Progenitor cell of endocrine pancreas (in vitro differentiated cells): ENCODE results near the gene TMEM143. TPM values are rescaled to one million over a fixed set of nuclear protein-coding genes. Genes with fewer than 3 reads are reported as not detected.

ENCODE experiments used
- DNase-seq: peaks from one replicate; pipeline ENCODE4 v3.0.0; 2021; ENCODE audit warnings: low spot score; ENCODE audit not compliant: unreplicated experiment
- H3K27ac Mint-ChIP-seq: 2 replicates; pipeline ENCODE4 v1.8.0; 2021; ENCODE audit warnings: mild to moderate bottlenecking, moderate library complexity, mixed read lengths
- H3K27me3 Mint-ChIP-seq: 2 replicates; pipeline ENCODE4 v1.8.0; 2021; ENCODE audit warnings: mixed read lengths
- H3K36me3 Mint-ChIP-seq: 2 replicates; pipeline ENCODE4 v1.8.0; 2022; ENCODE audit warnings: mixed read lengths; ENCODE audit not compliant: insufficient read depth
- H3K4me1 Mint-ChIP-seq: 2 replicates; pipeline ENCODE4 v1.8.0; 2021; ENCODE audit warnings: low read depth, mixed read lengths
- H3K4me3 Mint-ChIP-seq: 2 replicates; pipeline ENCODE4 v1.8.0; 2021; ENCODE audit warnings: low read depth, mild to moderate bottlenecking, moderate library complexity, mixed read lengths
- H3K9me3 Mint-ChIP-seq: 2 replicates; pipeline ENCODE4 v1.8.0; 2021; ENCODE audit warnings: low read depth, mixed read lengths
- CTCF ChIP-seq: fragments of 200-600 bp; sonication (generic); IDR thresholded peaks from one replicate; pipeline ENCODE4 v1.5.0; 2021; ENCODE audit warnings: antibody characterized with exemption, mild to moderate bottlenecking; ENCODE audit not compliant: unreplicated experiment
- total RNA-seq: library from RNA; stranded (reverse); gene quantifications from 2 replicates; pipeline ENCODE4 v1.2.1, GENCODE V29; 2021

TMEM143 gene
- total RNA-seq, 1 donor from 2014 or later = 9.5 TPM

GRCh38 chr19:48396824-48397176 is 33.1 kb upstream of the TMEM143 start:
- Mint-ChIP-seq H3K4me1 (peaks cover 5% of the 10 kb centered on the region), H3K36me3 (no peaks in the 10 kb centered on the region), H3K4me3 (no peak overlapping the region), H3K27me3 (peaks cover 58% of the 10 kb centered on the region), H3K27ac (no peak overlapping the region), H3K9me3 (peaks cover 2% of the 10 kb centered on the region)
- no peak for DNase-seq
- TF ChIP-seq CTCF = no peak

GRCh38 chr19:48396016-48396823 is 32.5 kb upstream of the TMEM143 start:
- no peak for TF ChIP-seq CTCF
- H3K27me3 Mint-ChIP-seq = peaks cover 60% of the 10 kb centered on the region
- peaks cover 7% of the 10 kb centered on the region for H3K4me1 Mint-ChIP-seq
- H3K9me3 Mint-ChIP-seq = peaks cover 2% of the 10 kb centered on the region
- no peaks in the 10 kb centered on the region for H3K36me3 Mint-ChIP-seq
- H3K4me3 Mint-ChIP-seq = no peak overlapping the region
- no peak for DNase-seq
- no peak overlapping the region for H3K27ac Mint-ChIP-seq

GRCh38 chr19:48395499-48395898 is 31.8 kb upstream of the TMEM143 start:
- no peaks in the 10 kb centered on the region for H3K36me3 Mint-ChIP-seq
- H3K4me1 Mint-ChIP-seq = peaks cover 7% of the 10 kb centered on the region
- peaks cover 60% of the 10 kb centered on the region for H3K27me3 Mint-ChIP-seq
- H3K9me3 Mint-ChIP-seq = peaks cover 2% of the 10 kb centered on the region
- no peak for DNase-seq
- TF ChIP-seq CTCF = no peak
- no peak overlapping the region for H3K27ac Mint-ChIP-seq
- H3K4me3 Mint-ChIP-seq = no peak overlapping the region

- Mint-ChIP-seq H3K4me1 (peaks cover 8% of the 10 kb centered on the region), H3K27ac (no peak overlapping the region), H3K9me3 (peaks cover 2% of the 10 kb centered on the region), H3K4me3 (no peak overlapping the region), H3K27me3 (peaks cover 60% of the 10 kb centered on the region), H3K36me3 (no peaks in the 10 kb centered on the region)
- no peak for TF ChIP-seq CTCF
- no peak for DNase-seq
These were observed 31.4 kb upstream of the TMEM143 start for GRCh38 chr19:48395170-48395455.

GRCh38 chr19:48394331-48395169 is 30.8 kb upstream of the TMEM143 start:
- DNase-seq = no peak
- H3K9me3 Mint-ChIP-seq = peaks cover 2% of the 10 kb centered on the region
- H3K27me3 Mint-ChIP-seq = peaks cover 59% of the 10 kb centered on the region
- no peak for TF ChIP-seq CTCF
- H3K4me3 Mint-ChIP-seq = no peak overlapping the region
- no peaks in the 10 kb centered on the region for H3K36me3 Mint-ChIP-seq
- peaks cover 8% of the 10 kb centered on the region for H3K4me1 Mint-ChIP-seq
- H3K27ac Mint-ChIP-seq = no peak overlapping the region
